Gastrocnemius medialis (tissue), 4 donors: Measurements from ENCODE around the gene HIVEP2. TPM values are rescaled to one million over a fixed set of nuclear protein-coding genes. Genes with fewer than 3 reads are reported as not detected.

Experiments used
- ATAC-seq, 2 donors: fragments of 150-250 bp; one replicate each; pipeline ENCODE4 v1.9.1; 2016
- DNase-seq, 2 donors: peaks; one replicate each; pipeline ENCODE4 v3.0.0-alpha.2; 2019
- H3K27ac ChIP-seq, 4 donors: fragments of 200-600 bp; sonication (generic); 1 replicate in 1 of 4; 2 replicates in 3 of 4; pipeline ENCODE4 v1.5.1; 2016 to 2018; ENCODE audit warnings: mild to moderate bottlenecking in 2 of 4, moderate library complexity in 1 of 4
- H3K27me3 ChIP-seq, 3 donors: fragments of 200-600 bp; sonication (generic) in 2 of 3; 1 replicate in 1 of 3; 2 replicates in 2 of 3; pipeline versions ENCODE4 v1.5.1 to v1.6.0; 2016 to 2019; ENCODE audit warnings: mild to moderate bottlenecking in 1 of 3, moderate library complexity in 1 of 3
- H3K36me3 ChIP-seq, 2 donors: fragments of 200-600 bp; sonication (generic) in 1 of 2; one replicate each; pipeline ENCODE4 v1.5.1; 2017 to 2018
- H3K4me1 ChIP-seq, 2 donors: fragments of 200-600 bp; sonication (generic) in 1 of 2; one replicate each; pipeline ENCODE4 v1.5.1; 2016 to 2017; ENCODE audit warnings: mild to moderate bottlenecking in 2 of 2
- H3K4me3 ChIP-seq, 4 donors: fragments of 200-600 bp; sonication (generic) in 3 of 4; 1 replicate in 1 of 4; 2 replicates in 3 of 4; pipeline ENCODE4 v1.5.1; 2016 to 2019; ENCODE audit warnings: mild to moderate bottlenecking in 2 of 4
- H3K9me3 ChIP-seq, 3 donors: fragments of 200-600 bp; sonication (generic) in 2 of 3; 1 replicate in 1 of 3; 2 replicates in 2 of 3; pipeline ENCODE4 v1.5.1; 2016 to 2019
- CTCF ChIP-seq, 5 experiments: fragments of 450-650 bp in 3 of 5; fragments of 200-600 bp in 2 of 5; sonication (generic) in 2 of 5; IDR thresholded peaks in 4 of 5; conservative IDR thresholded peaks in 1 of 5; 1 replicate in 4 of 5; 2 replicates in 1 of 5; pipeline ENCODE4 v1.5.1; 2016 to 2019; ENCODE audit warnings: antibody characterized with exemption in 5 of 5, mild to moderate bottlenecking in 3 of 5, moderate library complexity in 3 of 5
- POLR2A ChIP-seq, 2 donors: fragments of 450-650 bp; IDR thresholded peaks; one replicate each; pipeline ENCODE4 v1.6.1; 2017; ENCODE audit warnings: antibody characterized with exemption in 2 of 2, mild to moderate bottlenecking in 2 of 2, moderate library complexity in 2 of 2
- in situ Hi-C, 4 donors: fragments of 200-750 bp; cut with MboI; loops; one replicate each; pipeline versions ENCODE4 v1.15.0 to v1.8.0; 2017; ENCODE audit warnings: low sequenced_read_pairs in 4 of 4
- intact Hi-C: fragments of 100-400 bp; cut with DNase I; formaldehyde crosslinking; loops from one replicate; pipeline ENCODE4 v1.15.1; 2023; ENCODE audit warnings: low total_unique reads
- total RNA-seq, 4 donors: library from RNA; depleted of rRNA; stranded (reverse); fragments of >200 nt; gene quantifications; one replicate each; pipeline versions ENCODE4 v1.1.0 to v1.2.3, GENCODE V29; 2016

HIVEP2 gene
- total RNA-seq, 4 donors from 2014 or later, result 15.9 to 29.4 (median 25.3) TPM

GRCh38 chr6:142756215-142756630 lies 188.8 kb downstream of the HIVEP2 start:
- ATAC-seq, result no peak
- Histone ChIP-seq H3K27me3 (no peaks in the 10 kb centered on the region), H3K4me3 (no peak overlapping the region), H3K9me3 (no peaks in the 10 kb centered on the region), H3K27ac (no peak overlapping the region), H3K4me1 (peaks cover 0 to 3% of the 10 kb centered on the region in 2 donors), H3K36me3 (peaks cover 3 to 45% of the 10 kb centered on the region in 2 donors)
- TF ChIP-seq POLR2A (IDR thresholded peaks at IDR 0.05), result no peak
- TF ChIP-seq CTCF (IDR thresholded peaks at IDR 0.05 in 4 of 5, conservative IDR thresholded peaks at IDR 0.05 in 1 of 5), result no peak
- intact Hi-C loops (no loop called here), in situ Hi-C loops (no loop called here)
- no peak for DNase-seq

GRCh38 chr6:142753196-142753595 lies 191.8 kb downstream of the HIVEP2 start:
- no peak overlapping the region for H3K27ac ChIP-seq
- intact Hi-C loops, result no loop called here
- in situ Hi-C loops, result no loop called here

GRCh38 chr6:142752348-142752747 lies 192.6 kb downstream of the HIVEP2 start:
- H3K36me3 ChIP-seq, result peaks cover 0 to 11% of the 10 kb centered on the region in 2 donors
- ATAC-seq (no peak), DNase-seq (no peak)
- no peak overlapping the region for H3K27ac ChIP-seq
- intact Hi-C loops, result no loop called here
- TF ChIP-seq POLR2A (IDR thresholded peaks at IDR 0.05) (no peak), CTCF (IDR thresholded peaks at IDR 0.05 in 4 of 5, conservative IDR thresholded peaks at IDR 0.05 in 1 of 5) (no peak)
- no peaks in the 10 kb centered on the region for H3K9me3 ChIP-seq
- no peaks in the 10 kb centered on the region for H3K4me1 ChIP-seq
- H3K27me3 ChIP-seq, result no peaks in the 10 kb centered on the region
- no peak overlapping the region for H3K4me3 ChIP-seq
- in situ Hi-C loops, result no loop called here

More at GRCh38 chr6:142753196-142753595, 191.8 kb downstream of the HIVEP2 start:
- Histone ChIP-seq H3K4me1 (no peaks in the 10 kb centered on the region), H3K9me3 (no peaks in the 10 kb centered on the region), H3K27me3 (no peaks in the 10 kb centered on the region), H3K36me3 (peaks cover 0 to 16% of the 10 kb centered on the region in 2 donors), H3K4me3 (no peak overlapping the region)
- no peak for ATAC-seq
- DNase-seq, result no peak
- TF ChIP-seq POLR2A (IDR thresholded peaks at IDR 0.05) (no peak), CTCF (IDR thresholded peaks at IDR 0.05 in 4 of 5, conservative IDR thresholded peaks at IDR 0.05 in 1 of 5) (no peak)

- no peak overlapping the region for H3K27ac ChIP-seq
- DNase-seq, result no peak
- TF ChIP-seq CTCF (IDR thresholded peaks at IDR 0.05 in 4 of 5, conservative IDR thresholded peaks at IDR 0.05 in 1 of 5) (no peak), POLR2A (IDR thresholded peaks at IDR 0.05) (no peak)
- no peaks in the 10 kb centered on the region for H3K27me3 ChIP-seq
- no peaks in the 10 kb centered on the region for H3K4me1 ChIP-seq
- intact Hi-C loops (no loop called here), in situ Hi-C loops (no loop called here)
- ATAC-seq, result no peak
- H3K4me3 ChIP-seq, result no peak overlapping the region
- H3K9me3 ChIP-seq, result no peaks in the 10 kb centered on the region
- peaks cover 0 to 11% of the 10 kb centered on the region in 2 donors for H3K36me3 ChIP-seq
Observed at GRCh38 chr6:142751452-142751851, 193.5 kb downstream of the HIVEP2 start.

- TF ChIP-seq CTCF (IDR thresholded peaks at IDR 0.05 in 4 of 5, conservative IDR thresholded peaks at IDR 0.05 in 1 of 5), result no peak
- TF ChIP-seq POLR2A (IDR thresholded peaks at IDR 0.05), result no peak
- H3K27me3 ChIP-seq, result no peaks in the 10 kb centered on the region
- peaks cover 0 to 11% of the 10 kb centered on the region in 2 donors for H3K36me3 ChIP-seq
- in situ Hi-C loops, result no loop called here
- H3K9me3 ChIP-seq, result no peaks in the 10 kb centered on the region
- H3K4me3 ChIP-seq, result no peak overlapping the region
- H3K4me1 ChIP-seq, result no peaks in the 10 kb centered on the region
- DNase-seq (no peak), ATAC-seq (no peak)
- intact Hi-C loops, result no loop called here
- no peak overlapping the region for H3K27ac ChIP-seq
Observed at GRCh38 chr6:142750998-142751397, 194.0 kb downstream of the HIVEP2 start.
